ENCODE results near the gene UBE2D4. TPM values are rescaled to one million over a fixed set of nuclear protein-coding genes. Genes with fewer than 3 reads are reported as not detected.

UBE2D4 gene
- total and polyA plus RNA-seq, 9 of the 15 experiments (the other 6 are each of a cell fraction or from before 2014, with no cell fraction given) = 3.3 to 16.2 (median 7.5) TPM

- H3K9me1 ChIP-seq (ENCODE audit: control insufficient read depth, insufficient read depth, low read length) = no peaks in the 10 kb centered on the region
- no peak overlapping the region for H3K4me3 ChIP-seq
- no peaks in the 10 kb centered on the region for H3K79me2 ChIP-seq (ENCODE audit: control insufficient read depth, insufficient read depth, low read length)
- DNase-seq (ENCODE audit: extremely low read depth in 1 of 4, low spot score in 3 of 4) (no peak), FAIRE-seq (no peak), ATAC-seq (no peak; the same call in 1 of the 3 replicates)
- ChIA-PET POLR2A (interaction anchor here (0.7 kb wide), 1 partner anchor 9 kb away, joined by 3 read pairs; no protein-coding TSS in a partner anchor), CTCF (ENCODE audit: low intra/inter-chr PET ratio) (no interaction called here)
- H4K20me1 ChIP-seq (replicated peaks; ENCODE audit: control insufficient read depth, insufficient read depth, low read length) = no peaks in the 10 kb centered on the region
- in situ Hi-C loops (cut with MboI) = no loop called here
- intact Hi-C loops (cut with micrococcal nuclease) = no loop called here
- H3K9ac ChIP-seq (ENCODE audit: insufficient read depth in 1 of 2, low read depth in 2 of 2, low read length in 2 of 2) = no peak overlapping the region
- no TSS peak for BruUV-seq (replicated peaks)
- no peak overlapping the region for H3K4me2 ChIP-seq (ENCODE audit: insufficient read depth, low read length)
- no peaks in the 10 kb centered on the region for H3K36me3 ChIP-seq (ENCODE audit: control insufficient read depth, insufficient read depth, low read length)
- no peak overlapping the region for H3K27ac ChIP-seq (ENCODE audit: extremely low read depth, low read depth, low read length)
- TF ChIP-seq NRF1 (conservative IDR thresholded peaks at IDR 0.05 in 1 of 2, IDR thresholded peaks at IDR 0.05 in 1 of 2) = peak; percentile 84 to 85
- no peak for TF ChIP-seq LARP7 (IDR thresholded peaks at IDR 0.05)
- H3K9me3 ChIP-seq (replicated peaks; ENCODE audit: control insufficient read depth, insufficient read depth, low read depth, low read length) = no peaks in the 10 kb centered on the region
- H3K4me1 ChIP-seq (replicated peaks in 1 of 2; ENCODE audit: control insufficient read depth in 2 of 2, insufficient read depth in 2 of 2, low read length in 2 of 2) = peaks cover 0 to 3% of the 10 kb centered on the region in 2 experiments; a peak in 2 of 5 replicates
- H3K27me3 ChIP-seq (ENCODE audit: control insufficient read depth in 2 of 2, insufficient read depth in 2 of 2, low read length in 2 of 2) = no peaks in the 10 kb centered on the region
- H2AFZ ChIP-seq (ENCODE audit: low read depth, low read length) = no peak overlapping the region
- WGBS (ENCODE audit: insufficient coverage, low coverage, missing lambda C conversion rate) = 40% methylated on average over 5 of the region's 5 CpGs
Measured at GRCh38 chr7:43914795-43915194, 11.4 kb upstream of the UBE2D4 start.

- ATAC-seq = no peak
- Histone ChIP-seq H3K9ac (ENCODE audit: insufficient read depth in 1 of 2, low read depth in 2 of 2, low read length in 2 of 2) (no peak overlapping the region), H3K27ac (ENCODE audit: extremely low read depth, low read depth, low read length) (no peak overlapping the region), H3K4me1 (replicated peaks in 1 of 2; ENCODE audit: control insufficient read depth in 2 of 2, insufficient read depth in 2 of 2, low read length in 2 of 2) (peaks cover 0 to 3% of the 10 kb centered on the region in 2 experiments; a peak in 2 of 5 replicates), H2AFZ (ENCODE audit: low read depth, low read length) (no peak overlapping the region), H3K4me3 (no peak overlapping the region), H3K9me1 (ENCODE audit: control insufficient read depth, insufficient read depth, low read length) (no peaks in the 10 kb centered on the region), H4K20me1 (replicated peaks; ENCODE audit: control insufficient read depth, insufficient read depth, low read length) (no peaks in the 10 kb centered on the region), H3K9me3 (replicated peaks; ENCODE audit: control insufficient read depth, insufficient read depth, low read depth, low read length) (no peaks in the 10 kb centered on the region), H3K36me3 (ENCODE audit: control insufficient read depth, insufficient read depth, low read length) (no peaks in the 10 kb centered on the region), H3K79me2 (ENCODE audit: control insufficient read depth, insufficient read depth, low read length) (no peaks in the 10 kb centered on the region), H3K4me2 (ENCODE audit: insufficient read depth, low read length) (no peak overlapping the region), H3K27me3 (ENCODE audit: control insufficient read depth in 2 of 2, insufficient read depth in 2 of 2, low read length in 2 of 2) (no peaks in the 10 kb centered on the region)
- ChIA-PET POLR2A (no interaction called here), CTCF (ENCODE audit: low intra/inter-chr PET ratio) (no interaction called here)
- no TSS peak for BruUV-seq (replicated peaks)
- 44% methylated on average over 5 of the region's 5 CpGs for WGBS (ENCODE audit: insufficient coverage, low coverage, missing lambda C conversion rate)
- in situ Hi-C loops (cut with MboI) = no loop called here
- no peak for DNase-seq (ENCODE audit: extremely low read depth in 1 of 4, low spot score in 3 of 4)
- intact Hi-C loops (cut with micrococcal nuclease) = no loop called here
- no peak for FAIRE-seq
- no peak for TF ChIP-seq E2F5 (CRISPR knock-in tag; IDR thresholded peaks at IDR 0.05)
- no peak for TF ChIP-seq ZBTB40 (IDR thresholded peaks at IDR 0.05)
- no peak for TF ChIP-seq ZBTB40 (CRISPR knock-in tag; IDR thresholded peaks at IDR 0.05)
- TF ChIP-seq ZBTB1 (CRISPR knock-in tag; IDR thresholded peaks at IDR 0.05; ENCODE audit: borderline replicate concordance, low read depth) = no peak
Measured at GRCh38 chr7:43915907-43916306, 10.3 kb upstream of the UBE2D4 start.
